HCEC 1CT (cell line): ENCODE results near the gene PLTP.
"Not testable (repeated sequence)": the region's sequence is repeated elsewhere in the genome, so short reads cannot be mapped to it uniquely, and the experiment has no call there.

ENCODE experiments used
- DNase-seq: peaks from one replicate; pipeline ENCODE4 v3.0.0-alpha.2; 2017

PLTP gene, protein sequence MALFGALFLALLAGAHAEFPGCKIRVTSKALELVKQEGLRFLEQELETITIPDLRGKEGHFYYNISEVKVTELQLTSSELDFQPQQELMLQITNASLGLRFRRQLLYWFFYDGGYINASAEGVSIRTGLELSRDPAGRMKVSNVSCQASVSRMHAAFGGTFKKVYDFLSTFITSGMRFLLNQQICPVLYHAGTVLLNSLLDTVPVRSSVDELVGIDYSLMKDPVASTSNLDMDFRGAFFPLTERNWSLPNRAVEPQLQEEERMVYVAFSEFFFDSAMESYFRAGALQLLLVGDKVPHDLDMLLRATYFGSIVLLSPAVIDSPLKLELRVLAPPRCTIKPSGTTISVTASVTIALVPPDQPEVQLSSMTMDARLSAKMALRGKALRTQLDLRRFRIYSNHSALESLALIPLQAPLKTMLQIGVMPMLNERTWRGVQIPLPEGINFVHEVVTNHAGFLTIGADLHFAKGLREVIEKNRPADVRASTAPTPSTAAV

GRCh38 chr20:45911486-45912343 lies at the start of gene PLTP:
Gene PLTP, minus strand, starts transcription at chr20:45912155. Its CDS starts 703 bp downstream, at chr20:45911452.
- DNase-seq, result peak; percentile 23

DNA sequence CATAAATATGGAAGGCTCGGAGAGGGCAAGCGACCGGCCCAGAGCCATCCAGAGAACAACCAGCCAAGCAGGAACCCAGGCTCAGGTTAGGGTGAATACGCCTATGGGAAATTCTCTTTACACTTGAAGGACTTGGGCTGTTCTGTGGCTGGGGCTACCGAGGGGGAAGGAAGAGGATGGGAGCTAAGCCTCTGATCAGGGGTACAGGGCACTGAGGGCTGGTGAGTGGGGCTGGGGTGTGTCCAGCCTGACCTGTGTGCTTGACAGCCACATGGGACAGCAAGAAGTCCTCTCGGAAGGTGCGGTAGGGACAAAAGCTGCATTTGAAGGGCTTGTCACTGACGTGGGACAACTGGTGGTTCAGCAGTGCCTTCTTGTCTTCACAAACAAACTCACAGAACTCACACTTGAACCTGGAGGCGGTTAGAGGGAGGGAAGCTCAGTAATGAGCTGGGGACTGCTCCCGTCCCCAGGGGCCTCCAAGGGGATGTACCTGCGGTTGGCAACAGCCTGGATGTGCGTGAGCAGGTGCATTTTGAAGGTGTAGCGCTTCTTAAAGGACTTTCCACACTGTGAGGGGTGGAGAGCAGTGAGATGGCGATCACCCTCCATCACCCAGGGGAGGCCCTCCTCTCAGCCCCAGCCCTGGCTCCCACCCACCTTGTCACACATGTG lies 48.1 kb upstream of the PLTP start:
- no peak for DNase-seq

DNA sequence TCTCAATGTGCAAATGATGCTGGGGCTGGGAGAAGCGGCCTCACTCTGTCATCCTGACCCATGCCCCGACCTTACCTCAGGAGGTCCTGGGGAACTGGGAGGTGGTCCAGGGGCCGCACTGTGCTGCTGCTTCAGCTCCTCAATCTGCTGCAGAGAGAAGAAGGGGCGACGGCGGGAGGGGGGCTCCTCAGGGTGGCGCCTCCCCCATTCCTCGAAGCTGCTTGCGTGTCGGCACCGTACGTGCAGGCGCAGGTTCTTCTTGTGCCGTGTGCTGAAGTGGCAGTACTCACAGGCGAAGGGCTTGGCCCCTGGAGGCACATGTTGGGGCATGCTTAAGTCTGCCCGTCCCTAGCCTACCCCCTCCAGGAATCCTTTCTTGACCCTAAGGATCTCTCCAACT lies 47.2 kb upstream of the PLTP start:
- DNase-seq, result no peak

GRCh38 chr20:45958593-45958992 lies 46.6 kb upstream of the PLTP start:
- DNase-seq, result no peak

DNA sequence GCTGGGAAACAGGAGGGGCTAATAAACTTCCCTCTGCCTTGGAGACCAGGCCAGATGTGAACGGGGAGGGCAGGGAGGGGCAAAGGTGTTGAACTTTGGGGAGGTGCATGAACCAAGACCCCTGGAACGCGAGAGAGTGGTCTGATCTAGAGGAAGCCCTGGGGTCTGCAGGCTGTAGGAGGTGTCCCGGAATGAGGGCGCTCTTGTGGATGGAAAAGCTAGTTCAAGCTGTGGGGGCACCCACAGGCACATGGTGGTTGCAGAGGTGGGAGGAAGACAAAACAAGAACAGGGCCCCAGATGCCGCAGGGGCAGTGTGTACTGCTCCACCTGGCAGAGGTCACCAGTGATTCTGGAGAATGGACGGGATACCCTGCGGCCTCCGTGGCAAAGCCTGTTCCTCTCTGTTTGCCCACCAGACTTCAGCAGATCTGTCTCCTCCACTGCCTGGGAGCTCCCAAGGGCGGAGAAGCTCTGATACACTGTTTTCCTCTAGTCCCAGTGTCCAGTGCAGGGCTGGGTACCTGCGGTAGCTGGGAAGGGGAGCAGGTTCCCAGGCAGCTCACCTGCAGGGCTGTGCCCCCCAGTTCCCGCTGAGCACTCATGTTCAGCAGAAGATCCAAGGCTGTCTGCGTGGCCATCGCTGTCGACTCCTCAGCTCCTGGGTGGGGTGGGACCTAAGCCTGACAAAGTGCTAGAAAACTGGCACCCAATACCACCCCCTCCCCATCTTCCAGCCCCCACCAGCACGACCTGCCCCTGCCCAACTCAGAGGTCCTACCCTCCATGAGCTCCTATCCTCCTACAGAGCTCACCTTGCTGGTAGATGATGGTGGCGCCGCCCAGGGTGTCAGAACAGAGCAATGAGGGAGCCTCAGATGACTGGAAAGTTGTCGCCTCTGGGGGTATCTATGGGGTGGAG lies 45.3 kb upstream of the PLTP start:
- no peak for DNase-seq

DNA sequence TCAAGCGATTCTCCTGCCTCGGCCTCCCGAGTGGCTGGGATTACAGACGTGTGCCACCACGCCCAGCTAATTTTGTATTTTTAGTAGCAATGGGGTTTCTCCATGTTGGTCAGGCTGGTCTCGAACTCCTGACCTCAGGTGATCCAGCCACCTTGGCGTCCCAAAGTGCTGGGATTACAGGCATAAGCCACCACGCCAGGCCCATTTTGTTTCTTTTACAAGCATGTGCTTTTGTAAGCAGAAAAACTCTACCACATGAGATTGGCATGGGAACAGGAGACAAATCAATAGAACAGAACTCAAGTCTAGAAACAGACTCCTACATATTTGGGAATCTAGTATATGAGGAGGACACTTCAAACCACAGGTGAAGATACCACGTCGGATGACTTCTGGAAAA lies 44.4 kb upstream of the PLTP start:
- not testable (repeated sequence) for DNase-seq

GRCh38 chr20:45953672-45954071 lies 41.7 kb upstream of the PLTP start:
- DNase-seq, result no peak

GRCh38 chr20:45952861-45953260 lies 40.9 kb upstream of the PLTP start:
- no peak for DNase-seq

- no peak for DNase-seq
Observed at GRCh38 chr20:45951925-45952834, 40.2 kb upstream of the PLTP start.

- no peak for DNase-seq
Observed at GRCh38 chr20:45950330-45950646, 38.3 kb upstream of the PLTP start.

GRCh38 chr20:45949542-45950329 lies 37.8 kb upstream of the PLTP start:
- DNase-seq, result no peak

DNA sequence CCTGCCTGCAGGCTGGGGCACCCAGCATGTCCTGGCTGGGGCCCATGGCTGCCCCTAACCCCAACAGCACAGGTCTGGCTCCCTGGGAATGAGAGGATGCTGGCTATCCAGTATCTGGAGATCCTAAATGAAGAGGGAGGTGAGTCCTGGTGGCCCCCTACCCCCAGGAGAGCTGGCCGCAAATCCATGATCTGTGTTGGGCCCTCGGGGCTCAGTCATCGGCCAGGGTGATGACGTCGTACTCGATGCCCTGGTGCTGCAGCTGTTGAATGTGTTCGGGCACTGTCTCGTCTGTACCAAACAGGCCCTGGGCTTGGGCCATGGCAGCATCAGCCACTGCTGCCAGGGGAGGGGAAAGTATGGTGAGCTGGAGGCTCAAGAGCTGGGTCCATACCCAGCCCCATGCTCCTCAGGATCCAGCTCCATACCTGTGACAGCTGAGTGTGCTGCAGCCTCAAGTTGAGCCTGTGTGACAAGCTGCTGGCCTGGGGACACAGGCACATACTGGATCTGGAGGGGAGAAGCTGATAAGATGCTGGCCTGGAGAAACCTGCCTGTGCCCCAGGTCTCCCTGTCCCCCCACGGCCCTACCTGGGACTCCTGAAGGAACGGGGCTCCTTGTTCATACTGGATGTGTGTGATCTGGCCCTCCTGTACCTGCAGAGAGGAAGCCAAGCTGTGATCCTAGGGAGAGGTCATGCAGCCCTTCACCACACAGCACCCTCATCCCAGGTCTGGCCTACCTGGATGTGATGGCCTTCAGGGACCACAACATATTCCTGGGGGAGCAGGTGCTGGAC lies 37.0 kb upstream of the PLTP start:
- no peak for DNase-seq

- DNase-seq, result no peak
Observed at GRCh38 chr20:45948261-45948733, 36.3 kb upstream of the PLTP start.

GRCh38 chr20:45947110-45947866 lies 35.3 kb upstream of the PLTP start:
- DNase-seq, result no peak

GRCh38 chr20:45946149-45946970 lies 34.4 kb upstream of the PLTP start:
- peak; percentile 82 for DNase-seq

DNA sequence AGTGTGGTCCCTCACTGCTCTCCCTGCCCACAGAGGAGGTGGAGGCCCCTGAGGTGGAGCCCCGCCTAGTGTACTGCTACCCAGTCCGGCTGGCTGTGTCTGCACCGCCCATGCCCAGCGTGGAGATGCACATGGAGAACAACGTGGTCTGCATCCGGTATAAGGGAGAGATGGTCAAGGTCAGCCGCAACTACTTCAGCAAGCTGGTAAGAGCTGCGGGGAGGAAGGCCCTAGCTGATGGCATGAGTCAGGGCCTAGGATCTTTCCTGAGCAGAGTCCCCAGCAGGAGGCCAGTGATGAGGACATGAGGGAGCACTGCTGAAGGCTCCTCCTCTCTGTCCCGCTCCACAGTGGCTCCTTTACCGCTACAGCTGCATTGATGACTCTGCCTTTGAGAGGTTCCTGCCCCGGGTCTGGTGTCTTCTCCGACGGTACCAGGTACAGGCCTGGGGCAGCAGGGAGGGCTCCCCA lies 33.8 kb upstream of the PLTP start:
- DNase-seq, result peak; percentile 20

DNA sequence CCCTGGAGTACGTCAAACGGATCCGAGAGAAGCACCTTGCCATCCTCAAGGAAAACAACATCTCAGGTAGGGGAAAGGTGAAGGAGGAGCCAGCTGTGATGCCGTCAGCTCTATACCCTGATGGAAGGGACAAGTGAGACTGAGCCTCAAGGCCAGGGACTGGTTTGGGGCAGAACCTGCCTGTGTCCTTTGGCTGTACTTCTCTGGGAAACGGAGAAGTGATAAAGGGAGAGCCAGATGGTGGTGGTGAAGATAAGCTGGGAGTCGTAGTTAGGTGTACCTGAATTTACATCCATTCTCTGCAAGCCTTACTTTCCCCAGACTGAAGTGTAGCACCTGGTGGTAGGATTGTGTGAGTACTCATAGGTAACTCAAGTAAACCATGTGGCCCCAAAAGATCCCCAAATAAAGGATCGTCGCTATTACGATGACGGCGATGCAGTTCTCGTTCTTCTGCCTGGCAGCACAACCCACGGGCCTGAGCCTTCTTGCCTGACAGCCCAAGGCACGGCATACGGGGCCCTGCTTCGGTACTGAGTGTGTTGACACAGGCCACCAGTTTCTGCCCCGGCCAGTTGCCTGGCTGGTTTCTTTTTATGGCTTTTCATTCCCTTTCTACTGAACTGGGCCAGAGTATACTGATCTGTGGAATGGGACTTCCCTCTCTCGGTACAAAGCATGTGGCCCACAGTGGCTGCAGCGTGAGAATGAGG lies 33.2 kb upstream of the PLTP start:
- DNase-seq, result no peak
